Calu3 (cell line): ENCODE measurements around the gene ADCK2. TPM values are rescaled to one million over a fixed set of nuclear protein-coding genes. Genes with fewer than 3 reads are reported as not detected.

Experiments
- BruUV-seq: library from RNA; stranded (reverse); fragments of 400-500 nt; replicated peaks from 2 replicates; lab custom pipeline; 2021; lab: Mats Ljungman, UMichigan
- CTCF ChIA-PET: fragments of 300-600 bp; sonication (Branson Sonifier 250); formaldehyde crosslinking; loops from one replicate; lab custom pipeline; 2022; ENCODE audit warnings: antibody characterized with exemption; lab: Charles Lee
- DNase-seq: peaks from one replicate; pipeline ENCODE4 v3.0.0; 2022
- H3K27ac Mint-ChIP-seq: one replicate; pipeline ENCODE4 v1.8.0; 2022; ENCODE audit warnings: mixed read lengths; ENCODE audit not compliant: unreplicated experiment
- H3K27me3 Mint-ChIP-seq: one replicate; pipeline ENCODE4 v1.8.0; 2022; ENCODE audit warnings: mixed read lengths; ENCODE audit not compliant: unreplicated experiment
- H3K36me3 Mint-ChIP-seq: one replicate; pipeline ENCODE4 v1.8.0; 2022; ENCODE audit warnings: mild to moderate bottlenecking, moderate library complexity, mixed read lengths; ENCODE audit not compliant: insufficient read depth, unreplicated experiment
- H3K4me1 Mint-ChIP-seq: one replicate; pipeline ENCODE4 v1.8.0; 2022; ENCODE audit warnings: mild to moderate bottlenecking, low read depth, mixed read lengths; ENCODE audit not compliant: unreplicated experiment
- H3K4me3 Mint-ChIP-seq: one replicate; pipeline ENCODE4 v1.8.0; 2022; ENCODE audit warnings: mild to moderate bottlenecking, low read depth, moderate library complexity, mixed read lengths; ENCODE audit not compliant: unreplicated experiment
- H3K9me3 Mint-ChIP-seq: one replicate; pipeline ENCODE4 v1.8.0; 2022; ENCODE audit warnings: low read depth, mixed read lengths; ENCODE audit not compliant: unreplicated experiment
- CTCF ChIP-seq: fragments of 200-600 bp; IDR thresholded peaks from one replicate; pipeline ENCODE4 v1.8.0; 2022; ENCODE audit warnings: antibody characterized with exemption; ENCODE audit not compliant: unreplicated experiment
- intact Hi-C: fragments of 100-400 bp; cut with micrococcal nuclease; formaldehyde crosslinking; loops from one replicate; pipeline ENCODE4 v1.10.0; 2022; ENCODE audit not compliant: unreplicated experiment
- total RNA-seq: library from RNA; stranded (reverse); gene quantifications from 2 replicates; pipeline ENCODE4 v1.2.3, GENCODE V29; 2022

The ADCK2 gene
- total RNA-seq, 1 experiment from 2014 or later, result 12.6 TPM

DNA sequence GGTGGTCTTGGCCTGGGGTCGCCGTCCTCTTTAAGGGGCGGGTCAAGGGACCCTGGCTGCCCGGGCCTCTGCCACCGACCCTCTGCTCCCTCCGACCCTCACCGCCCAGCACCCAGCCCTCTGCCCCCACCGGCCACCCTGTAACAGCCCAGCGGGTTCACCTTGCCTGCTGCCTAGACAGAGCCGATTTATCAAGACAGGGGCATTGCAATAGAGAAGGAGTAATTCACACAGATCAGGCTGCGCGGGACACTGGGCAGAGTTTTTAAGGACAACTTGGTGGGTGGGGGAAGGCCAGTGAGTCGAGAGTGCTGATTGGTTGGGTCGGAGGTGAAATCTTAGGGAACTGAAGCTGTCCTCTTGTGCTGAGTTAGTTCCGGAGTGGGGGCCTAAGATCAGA, 779 bp upstream of the ADCK2 start:
- Mint-ChIP-seq H3K27me3 (no peaks in the 10 kb centered on the region), H3K4me1 (peaks cover 11% of the 10 kb centered on the region), H3K4me3 (peak overlapping the region; percentile 78), H3K36me3 (peaks cover 18% of the 10 kb centered on the region), H3K27ac (no peak overlapping the region), H3K9me3 (no peaks in the 10 kb centered on the region)
- CTCF ChIA-PET, result no interaction called here
- DNase-seq, result no peak
- TF ChIP-seq CTCF, result no peak
- intact Hi-C loops, result loop anchor here (5.0 kb wide), 1 partner anchor 340 kb away; the partner anchor contains the start of gene MRPS33
- no TSS peak for BruUV-seq

GRCh38 chr7:140673063-140673773, 473 bp downstream of the ADCK2 start:
- DNase-seq, result peak; percentile 62
- CTCF ChIA-PET, result interaction anchor here (0.6 to 1.7 kb wide), 5 partner anchors 17 to 613 kb away, joined by 3 to 4 read pairs (median 3); partner anchors contain the start of gene BRAF
- peak overlapping the region; percentile 21 for H3K27ac Mint-ChIP-seq
- no peaks in the 10 kb centered on the region for H3K9me3 Mint-ChIP-seq
- intact Hi-C loops, result loop anchor here (5.0 kb wide), 1 partner anchor 339 kb away; the partner anchor contains the start of gene MRPS33
- peak overlapping the region; percentile 78 for H3K4me3 Mint-ChIP-seq
- TF ChIP-seq CTCF, result no peak
- no TSS peak for BruUV-seq
- H3K36me3 Mint-ChIP-seq, result peaks cover 18% of the 10 kb centered on the region
- no peaks in the 10 kb centered on the region for H3K27me3 Mint-ChIP-seq
- H3K4me1 Mint-ChIP-seq, result peaks cover 11% of the 10 kb centered on the region

DNA sequence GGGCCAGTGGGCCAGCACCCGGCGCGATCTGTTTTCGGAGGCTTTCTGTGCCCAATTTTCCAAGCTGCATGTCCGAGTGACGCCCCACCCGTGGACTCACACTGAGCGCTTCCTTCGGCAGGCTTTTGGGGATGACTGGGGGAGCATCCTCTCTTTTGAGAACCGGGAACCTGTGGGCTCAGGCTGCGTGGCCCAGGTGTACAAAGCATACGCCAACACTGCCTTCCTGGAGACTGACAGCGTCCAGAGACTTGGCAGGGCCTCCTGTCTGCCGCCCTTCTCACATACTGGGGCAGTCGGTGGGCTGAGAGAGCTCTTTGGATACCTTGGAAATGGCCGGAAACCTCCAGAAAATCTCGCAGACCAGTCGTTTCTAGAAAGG, 1.0 kb downstream of the ADCK2 start:
- no peak for DNase-seq
- intact Hi-C loops, result loop anchor here (5.0 kb wide), 1 partner anchor 339 kb away; the partner anchor contains the start of gene MRPS33
- H3K27me3 Mint-ChIP-seq, result no peaks in the 10 kb centered on the region
- no TSS peak for BruUV-seq
- peaks cover 11% of the 10 kb centered on the region for H3K4me1 Mint-ChIP-seq
- H3K36me3 Mint-ChIP-seq, result peaks cover 18% of the 10 kb centered on the region
- H3K9me3 Mint-ChIP-seq, result no peaks in the 10 kb centered on the region
- H3K27ac Mint-ChIP-seq, result peak overlapping the region; percentile 21
- no peak for TF ChIP-seq CTCF
- CTCF ChIA-PET, result interaction anchor here (0.7 to 1.7 kb wide), 4 partner anchors 17 to 614 kb away, joined by 3 to 4 read pairs (median 4); partner anchors contain the start of gene BRAF
- peak overlapping the region; percentile 78 for H3K4me3 Mint-ChIP-seq

DNA sequence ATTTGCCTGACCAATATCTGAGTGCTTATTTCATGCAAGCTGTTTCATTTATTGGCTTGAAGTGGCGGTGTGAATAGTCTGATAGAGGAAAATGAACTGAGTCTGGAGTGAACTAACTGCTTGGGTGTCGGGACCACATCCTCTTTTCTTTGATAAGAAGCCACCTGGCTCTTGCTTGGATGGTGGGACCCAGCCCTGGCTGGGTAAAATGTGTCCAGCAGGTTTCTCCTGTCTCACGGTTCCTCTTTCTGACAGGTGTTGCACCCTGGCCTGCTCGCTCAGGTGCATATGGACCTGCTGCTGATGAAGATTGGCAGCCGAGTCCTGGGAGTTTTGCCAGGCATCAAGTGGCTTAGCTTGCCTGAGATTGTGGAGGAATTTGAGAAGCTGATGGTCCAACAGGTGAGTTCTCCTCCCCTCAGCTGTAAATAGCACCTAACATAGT, 1.6 kb downstream of the ADCK2 start:
- TF ChIP-seq CTCF, result no peak
- H3K4me1 Mint-ChIP-seq, result peaks cover 11% of the 10 kb centered on the region
- no peaks in the 10 kb centered on the region for H3K9me3 Mint-ChIP-seq
- no peak overlapping the region for H3K27ac Mint-ChIP-seq
- no peaks in the 10 kb centered on the region for H3K27me3 Mint-ChIP-seq
- BruUV-seq, result no TSS peak
- H3K4me3 Mint-ChIP-seq, result peak overlapping the region; percentile 78
- no peak for DNase-seq
- CTCF ChIA-PET, result interaction anchor here (0.7 to 1.7 kb wide), 3 partner anchors 18 to 614 kb away, joined by 3 to 4 read pairs (median 4); no protein-coding TSS in a partner anchor
- peaks cover 22% of the 10 kb centered on the region for H3K36me3 Mint-ChIP-seq
- intact Hi-C loops, result loop anchor here (5.0 kb wide), 1 partner anchor 338 kb away; the partner anchor contains the start of gene MRPS33
